Measurements from ENCODE around the gene SRD5A2.

DNA sequence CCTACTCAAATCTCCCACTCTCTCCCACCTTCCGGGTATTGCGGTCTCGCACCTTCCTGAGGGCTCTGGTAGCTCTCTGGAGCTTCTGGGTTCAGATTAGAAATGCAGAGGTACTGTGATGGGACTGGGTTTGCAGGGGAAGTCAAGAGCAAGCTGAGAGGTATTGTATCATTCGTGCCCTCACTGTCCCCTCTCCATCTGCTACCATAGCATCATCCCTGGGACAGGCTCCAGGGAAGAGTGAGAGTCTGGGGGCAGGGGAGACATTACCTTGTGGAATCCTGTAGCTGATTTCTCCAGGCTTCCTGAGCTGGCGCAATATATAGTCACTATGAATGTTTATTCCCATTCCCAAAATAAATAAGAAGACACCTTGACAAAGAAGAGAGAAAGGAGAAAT, 49.6 kb downstream of the SRD5A2 start:
- TF ChIP-seq, protein P1, sequence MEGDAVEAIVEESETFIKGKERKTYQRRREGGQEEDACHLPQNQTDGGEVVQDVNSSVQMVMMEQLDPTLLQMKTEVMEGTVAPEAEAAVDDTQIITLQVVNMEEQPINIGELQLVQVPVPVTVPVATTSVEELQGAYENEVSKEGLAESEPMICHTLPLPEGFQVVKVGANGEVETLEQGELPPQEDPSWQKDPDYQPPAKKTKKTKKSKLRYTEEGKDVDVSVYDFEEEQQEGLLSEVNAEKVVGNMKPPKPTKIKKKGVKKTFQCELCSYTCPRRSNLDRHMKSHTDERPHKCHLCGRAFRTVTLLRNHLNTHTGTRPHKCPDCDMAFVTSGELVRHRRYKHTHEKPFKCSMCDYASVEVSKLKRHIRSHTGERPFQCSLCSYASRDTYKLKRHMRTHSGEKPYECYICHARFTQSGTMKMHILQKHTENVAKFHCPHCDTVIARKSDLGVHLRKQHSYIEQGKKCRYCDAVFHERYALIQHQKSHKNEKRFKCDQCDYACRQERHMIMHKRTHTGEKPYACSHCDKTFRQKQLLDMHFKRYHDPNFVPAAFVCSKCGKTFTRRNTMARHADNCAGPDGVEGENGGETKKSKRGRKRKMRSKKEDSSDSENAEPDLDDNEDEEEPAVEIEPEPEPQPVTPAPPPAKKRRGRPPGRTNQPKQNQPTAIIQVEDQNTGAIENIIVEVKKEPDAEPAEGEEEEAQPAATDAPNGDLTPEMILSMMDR (conservative IDR thresholded peaks at IDR 0.05; ENCODE audit: low read depth, low read length), result no peak
- TF ChIP-seq EZH2 (IDR thresholded peaks at IDR 0.05; ENCODE audit: borderline replicate concordance, low read depth, low read length, poor library complexity, severe bottlenecking), result no peak
